Measurements from ENCODE around the gene IPMK. TPM values are rescaled to one million over a fixed set of nuclear protein-coding genes. Genes with fewer than 3 reads are reported as not detected.

The IPMK gene
- total and polyA plus RNA-seq, 2 of the 8 experiments (the other 6 are each of a cell fraction or from before 2014, with no cell fraction given): 1.3 to 7.8 TPM

DNA sequence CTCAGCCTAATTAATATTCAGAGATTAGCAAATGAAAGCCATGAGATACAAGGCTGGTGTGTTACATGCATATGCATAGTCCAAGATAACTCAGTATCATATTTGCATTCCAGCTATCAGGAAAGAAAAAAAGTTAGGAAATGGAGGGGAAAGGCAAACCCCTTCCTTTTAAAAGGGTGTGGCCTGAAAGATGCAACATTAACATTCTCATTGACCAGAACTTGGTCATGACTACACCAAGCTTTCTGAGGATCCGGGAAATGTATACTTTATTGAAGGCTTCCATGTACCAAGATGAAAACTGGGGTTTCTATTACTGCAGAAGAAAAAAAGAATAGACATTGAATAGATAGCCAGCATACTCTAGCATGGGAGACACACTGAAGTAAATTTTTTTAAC lies 96.5 kb downstream of the IPMK start:
- Histone ChIP-seq H3K27me3 (replicated peaks in 1 of 4; ENCODE audit: control insufficient read depth in 3 of 4, extremely low read depth in 1 of 4, insufficient read depth in 3 of 4, low read length in 3 of 4) (no peaks in the 10 kb centered on the region), H3K79me1 (ENCODE audit: low read depth, low read length) (no peaks in the 10 kb centered on the region), H4K5ac (ENCODE audit: insufficient read length, low read depth, low read length) (no peak overlapping the region), H3K4me3 (ENCODE audit: extremely low read depth in 1 of 4, insufficient read depth in 2 of 4, low read depth in 3 of 4, low read length in 4 of 4) (no peak overlapping the region), H4K91ac (replicated peaks; ENCODE audit: insufficient read length, low read length) (no peak overlapping the region), H2BK20ac (ENCODE audit: low read length) (no peak overlapping the region), H2BK15ac (ENCODE audit: low read length) (no peak overlapping the region), H3K56ac (replicated peaks; ENCODE audit: insufficient read length, low read depth, low read length) (no peak overlapping the region), H3K36me3 (ENCODE audit: control insufficient read depth in 2 of 4, insufficient read depth in 4 of 4, low read length in 3 of 4) (no peaks in the 10 kb centered on the region), H3K23ac (ENCODE audit: insufficient read length) (no peak overlapping the region), H2BK12ac (ENCODE audit: low read depth, low read length) (no peak overlapping the region), H3K4me2 (ENCODE audit: insufficient read depth in 1 of 2, low read depth in 2 of 2, low read length in 2 of 2) (no peak overlapping the region), H4K20me1 (replicated peaks in 1 of 2; ENCODE audit: control insufficient read depth in 1 of 2, insufficient read depth in 2 of 2, low read length in 2 of 2) (no peaks in the 10 kb centered on the region), H3K4me1 (replicated peaks in 1 of 4; ENCODE audit: control insufficient read depth in 3 of 4, insufficient read depth in 4 of 4, low read length in 3 of 4) (no peaks in the 10 kb centered on the region), H3K27ac (ENCODE audit: low read depth, low read length) (no peak overlapping the region), H3K23me2 (ENCODE audit: low read depth, low read length) (no peaks in the 10 kb centered on the region), H2AFZ (ENCODE audit: low read length) (no peak overlapping the region), H3K14ac (ENCODE audit: insufficient read length) (no peak overlapping the region), H2BK120ac (replicated peaks; ENCODE audit: low read depth, low read length) (no peak overlapping the region), H2AK5ac (ENCODE audit: low read depth, low read length) (no peak overlapping the region), H3K9me3 (ENCODE audit: insufficient read depth in 2 of 2, low read depth in 1 of 2, low read length in 1 of 2) (no peaks in the 10 kb centered on the region), H3K18ac (ENCODE audit: extremely low read depth, low read length) (no peak overlapping the region), H3K9ac (replicated peaks in 1 of 4; ENCODE audit: extremely low read depth in 1 of 4, low read depth in 3 of 4, low read length in 3 of 4) (no peak overlapping the region), H4K8ac (ENCODE audit: extremely low read depth, insufficient read depth, low read length) (no peak overlapping the region), H3K4ac (replicated peaks; ENCODE audit: insufficient read length, low read depth, low read length) (no peak overlapping the region), H3K79me2 (ENCODE audit: control insufficient read depth in 1 of 2, insufficient read depth in 2 of 2, low read length in 2 of 2) (no peaks in the 10 kb centered on the region), H2BK5ac (ENCODE audit: low read depth, low read length) (no peak overlapping the region)
- ChIA-PET CTCF (ENCODE audit: partially characterized antibody) (interaction anchor here (0.9 to 1.1 kb wide), 2 partner anchors 11 to 18 kb away, joined by 3 to 4 read pairs; no protein-coding TSS in a partner anchor), POLR2A (ENCODE audit: partially characterized antibody) (no interaction called here)
- DNase-seq (ENCODE audit: low read depth in 1 of 2, low spot score in 2 of 2) (no peak), FAIRE-seq (no peak)
- WGBS, 2 experiments (ENCODE audit: extremely low coverage in 1 of 2, insufficient coverage in 1 of 2, insufficient read length in 1 of 2, insufficient replicate concordance in 2 of 2, low coverage in 1 of 2, low lambda C conversion rate in 2 of 2, missing lambda C conversion rate in 1 of 2): 84% methylated on average over 1 of the region's 1 CpG; no CpG with 5 or more reads in 1 of the 2 experiments
- TF ChIP-seq POLR2A (IDR thresholded peaks at IDR 0.05; ENCODE audit: control extremely low read depth in 1 of 2, low read depth in 2 of 2, low read length in 2 of 2) (no peak), TAF1 (IDR thresholded peaks at IDR 0.05; ENCODE audit: low read depth, low read length) (no peak), KDM4A (IDR thresholded peaks at IDR 0.05; ENCODE audit: low read depth, low read length, severe bottlenecking) (no peak), POU5F1 (IDR thresholded peaks at IDR 0.05; ENCODE audit: low read depth, low read length) (no peak), RAD21 (IDR thresholded peaks at IDR 0.05 in 1 of 2, conservative IDR thresholded peaks at IDR 0.05 in 1 of 2; ENCODE audit: low read depth in 2 of 2, low read length in 2 of 2) (no peak), MAFK (IDR thresholded peaks at IDR 0.05; ENCODE audit: low read depth, low read length) (no peak), EZH2 (IDR thresholded peaks at IDR 0.05; ENCODE audit: low read depth, low read length, severe bottlenecking) (no peak), JUN (IDR thresholded peaks at IDR 0.05; ENCODE audit: low read depth, low read length) (no peak), ZNF274 (IDR thresholded peaks at IDR 0.05; ENCODE audit: borderline replicate concordance, extremely low read depth, low read length) (no peak), BCL11A (IDR thresholded peaks at IDR 0.05; ENCODE audit: low read depth in 2 of 2, low read length in 2 of 2) (no peak), ASH2L (IDR thresholded peaks at IDR 0.05; ENCODE audit: low read length) (no peak)
- TF ChIP-seq, protein P1, sequence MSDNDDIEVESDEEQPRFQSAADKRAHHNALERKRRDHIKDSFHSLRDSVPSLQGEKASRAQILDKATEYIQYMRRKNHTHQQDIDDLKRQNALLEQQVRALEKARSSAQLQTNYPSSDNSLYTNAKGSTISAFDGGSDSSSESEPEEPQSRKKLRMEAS (IDR thresholded peaks at IDR 0.05): no peak
- TF ChIP-seq, protein P2, sequence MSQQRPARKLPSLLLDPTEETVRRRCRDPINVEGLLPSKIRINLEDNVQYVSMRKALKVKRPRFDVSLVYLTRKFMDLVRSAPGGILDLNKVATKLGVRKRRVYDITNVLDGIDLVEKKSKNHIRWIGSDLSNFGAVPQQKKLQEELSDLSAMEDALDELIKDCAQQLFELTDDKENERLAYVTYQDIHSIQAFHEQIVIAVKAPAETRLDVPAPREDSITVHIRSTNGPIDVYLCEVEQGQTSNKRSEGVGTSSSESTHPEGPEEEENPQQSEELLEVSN (IDR thresholded peaks at IDR 0.05): no peak

All from H1 (cell line).